ENCODE results near the gene SUFU. TPM values are rescaled to one million over a fixed set of nuclear protein-coding genes. Genes with fewer than 3 reads are reported as not detected.

SUFU gene
- total RNA-seq, 1 donor from 2014 or later = 29.4 TPM

DNA sequence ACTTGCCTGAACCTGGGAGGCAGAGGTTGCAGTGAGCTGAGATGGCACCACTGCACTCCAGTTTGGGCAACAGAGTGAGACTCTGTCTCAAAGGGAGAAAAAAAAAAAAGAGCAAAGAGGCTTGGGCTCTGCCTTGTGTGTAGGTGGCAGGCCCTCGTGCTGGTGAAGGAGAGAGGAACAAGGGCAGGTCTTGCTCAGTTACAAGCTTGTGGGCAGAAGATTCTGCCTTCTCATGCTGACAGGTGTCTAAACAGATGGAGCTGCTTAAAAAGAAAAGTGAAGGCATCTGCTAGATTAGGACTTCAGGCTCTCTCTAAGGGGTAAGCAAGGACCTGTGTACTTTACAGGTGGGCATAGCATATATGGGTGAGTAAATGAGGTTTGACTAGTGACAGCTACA lies 75.0 kb downstream of the SUFU start:
- H3K27me3 Mint-ChIP-seq = no peaks in the 10 kb centered on the region
- no peaks in the 10 kb centered on the region for H3K36me3 Mint-ChIP-seq
- H3K27ac Mint-ChIP-seq = no peak overlapping the region
- no peak overlapping the region for H3K4me3 Mint-ChIP-seq
- DNase-seq (ENCODE audit: extremely low spot score, unreplicated experiment) = no peak
- no peaks in the 10 kb centered on the region for H3K9me3 Mint-ChIP-seq
- TF ChIP-seq, protein P1, sequence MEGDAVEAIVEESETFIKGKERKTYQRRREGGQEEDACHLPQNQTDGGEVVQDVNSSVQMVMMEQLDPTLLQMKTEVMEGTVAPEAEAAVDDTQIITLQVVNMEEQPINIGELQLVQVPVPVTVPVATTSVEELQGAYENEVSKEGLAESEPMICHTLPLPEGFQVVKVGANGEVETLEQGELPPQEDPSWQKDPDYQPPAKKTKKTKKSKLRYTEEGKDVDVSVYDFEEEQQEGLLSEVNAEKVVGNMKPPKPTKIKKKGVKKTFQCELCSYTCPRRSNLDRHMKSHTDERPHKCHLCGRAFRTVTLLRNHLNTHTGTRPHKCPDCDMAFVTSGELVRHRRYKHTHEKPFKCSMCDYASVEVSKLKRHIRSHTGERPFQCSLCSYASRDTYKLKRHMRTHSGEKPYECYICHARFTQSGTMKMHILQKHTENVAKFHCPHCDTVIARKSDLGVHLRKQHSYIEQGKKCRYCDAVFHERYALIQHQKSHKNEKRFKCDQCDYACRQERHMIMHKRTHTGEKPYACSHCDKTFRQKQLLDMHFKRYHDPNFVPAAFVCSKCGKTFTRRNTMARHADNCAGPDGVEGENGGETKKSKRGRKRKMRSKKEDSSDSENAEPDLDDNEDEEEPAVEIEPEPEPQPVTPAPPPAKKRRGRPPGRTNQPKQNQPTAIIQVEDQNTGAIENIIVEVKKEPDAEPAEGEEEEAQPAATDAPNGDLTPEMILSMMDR (conservative IDR thresholded peaks at IDR 0.05) = no peak
- H3K4me1 Mint-ChIP-seq (ENCODE audit: unreplicated experiment) = peaks cover 26% of the 10 kb centered on the region

DNA sequence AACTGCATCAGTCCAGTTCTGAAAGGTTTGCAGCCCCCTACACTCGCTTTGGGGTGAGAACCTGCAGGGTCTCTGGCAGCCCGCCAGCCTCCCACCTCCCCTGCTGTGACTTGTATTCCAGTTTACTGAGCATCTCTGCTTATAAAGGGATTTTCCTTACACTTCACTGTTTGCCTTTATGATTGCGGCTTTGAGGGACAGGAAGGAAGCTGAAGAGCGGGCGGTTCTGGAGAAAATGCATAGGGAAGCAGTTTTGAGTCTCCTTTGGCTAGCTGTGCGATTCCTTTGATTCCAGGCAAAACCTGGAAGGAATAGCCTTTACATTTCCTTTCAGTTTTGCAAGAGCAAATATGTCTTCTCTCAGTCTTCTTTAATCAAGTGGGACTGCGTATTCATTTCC lies 75.6 kb downstream of the SUFU start:
- Mint-ChIP-seq H3K27ac (no peak overlapping the region), H3K9me3 (no peaks in the 10 kb centered on the region), H3K27me3 (no peaks in the 10 kb centered on the region), H3K4me3 (no peak overlapping the region), H3K4me1 (ENCODE audit: unreplicated experiment) (peaks cover 27% of the 10 kb centered on the region), H3K36me3 (no peaks in the 10 kb centered on the region)
- TF ChIP-seq, protein P1 (conservative IDR thresholded peaks at IDR 0.05) = no peak
- DNase-seq (ENCODE audit: extremely low spot score, unreplicated experiment) = no peak

DNA sequence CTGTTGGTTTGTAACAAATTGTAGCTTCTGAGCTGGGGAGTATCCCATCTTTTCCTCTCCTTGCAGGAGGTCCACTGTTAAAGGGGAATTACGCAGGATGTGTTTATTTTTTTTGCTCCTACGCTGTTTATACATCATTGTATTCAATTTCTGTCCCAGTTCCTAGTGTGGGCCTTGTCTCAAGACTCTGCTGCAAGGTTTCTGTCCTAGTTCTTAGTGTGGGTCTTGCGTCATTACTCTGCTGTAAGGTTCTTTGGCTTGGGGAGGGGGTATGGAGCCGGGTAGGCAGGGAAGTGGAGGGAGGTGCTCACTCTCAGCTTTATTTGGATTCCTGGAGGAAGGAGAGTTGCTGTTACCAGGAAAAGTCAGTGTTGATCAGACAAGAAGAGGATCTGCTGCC lies 76.5 kb downstream of the SUFU start:
- Mint-ChIP-seq H3K36me3 (no peaks in the 10 kb centered on the region), H3K4me3 (no peak overlapping the region), H3K4me1 (ENCODE audit: unreplicated experiment) (peaks cover 27% of the 10 kb centered on the region), H3K9me3 (no peaks in the 10 kb centered on the region), H3K27me3 (no peaks in the 10 kb centered on the region), H3K27ac (peak overlapping the region; percentile 67)
- DNase-seq (ENCODE audit: extremely low spot score, unreplicated experiment) = no peak
- TF ChIP-seq, protein P1 (conservative IDR thresholded peaks at IDR 0.05) = no peak

DNA sequence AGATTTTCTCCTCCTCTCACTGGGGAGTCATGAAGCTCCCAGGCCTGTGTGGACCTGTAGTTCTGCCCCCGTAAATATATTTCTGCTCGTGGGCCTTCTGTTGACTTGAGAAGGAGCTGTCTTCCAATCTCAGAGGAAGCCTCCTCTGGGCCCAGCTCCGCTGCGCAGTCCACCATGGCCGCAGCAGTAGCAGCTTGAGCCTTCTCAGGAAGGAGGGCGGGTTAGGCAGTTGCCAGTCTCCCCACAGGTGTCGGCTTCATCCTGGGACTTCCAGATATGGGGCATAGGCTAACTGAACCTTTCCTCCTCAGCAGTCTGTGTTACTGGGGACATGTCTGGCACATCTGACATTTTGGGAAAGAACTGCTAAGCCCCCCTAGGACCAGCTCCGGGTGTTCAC lies 77.6 kb downstream of the SUFU start:
- Mint-ChIP-seq H3K36me3 (no peaks in the 10 kb centered on the region), H3K27me3 (no peaks in the 10 kb centered on the region), H3K4me3 (no peak overlapping the region), H3K27ac (no peak overlapping the region), H3K9me3 (no peaks in the 10 kb centered on the region), H3K4me1 (ENCODE audit: unreplicated experiment) (peaks cover 27% of the 10 kb centered on the region)
- TF ChIP-seq, protein P1 (conservative IDR thresholded peaks at IDR 0.05) = no peak
- DNase-seq (ENCODE audit: extremely low spot score, unreplicated experiment) = no peak

DNA sequence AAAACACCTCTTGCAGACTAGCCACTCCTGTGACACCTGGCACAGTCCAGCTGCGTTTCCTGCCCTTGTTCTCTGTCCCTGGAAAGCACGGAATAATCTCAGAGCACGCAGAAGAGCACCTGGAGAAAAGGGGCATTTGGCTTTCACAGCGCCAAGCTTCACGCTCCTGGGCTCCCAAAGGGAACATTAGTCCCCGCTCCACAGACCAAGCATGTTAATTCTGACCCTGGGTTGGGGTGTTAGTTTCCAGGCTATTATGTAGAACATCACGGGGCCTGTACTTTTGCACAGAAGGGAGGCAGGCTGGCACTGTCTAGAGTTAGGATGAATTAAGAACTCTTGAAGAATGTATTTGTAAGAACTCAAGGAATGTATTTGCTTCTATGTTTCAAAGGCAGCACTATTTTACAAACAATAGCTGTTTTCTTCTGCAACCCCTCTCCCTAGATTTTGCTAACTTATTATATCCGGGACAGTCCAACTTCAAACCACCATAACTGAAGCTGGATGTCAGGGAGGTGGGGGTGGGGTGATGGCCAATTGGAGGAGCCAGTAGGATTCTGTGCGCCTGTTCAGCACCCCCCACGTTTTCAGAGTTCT lies 78.3 kb downstream of the SUFU start:
- Mint-ChIP-seq H3K4me1 (ENCODE audit: unreplicated experiment) (peaks cover 27% of the 10 kb centered on the region), H3K27me3 (no peaks in the 10 kb centered on the region), H3K9me3 (no peaks in the 10 kb centered on the region), H3K4me3 (no peak overlapping the region), H3K36me3 (peaks cover 4% of the 10 kb centered on the region), H3K27ac (no peak overlapping the region)
- TF ChIP-seq, protein P1 (conservative IDR thresholded peaks at IDR 0.05) = no peak
- no peak for DNase-seq (ENCODE audit: extremely low spot score, unreplicated experiment)

All from type B pancreatic cell (in vitro differentiated cells).